K562 (cell line): Measurements from ENCODE around the gene LAMA2. TPM values are rescaled to one million over a fixed set of nuclear protein-coding genes. Genes with fewer than 3 reads are reported as not detected.
A peak's percentile ranks its signal among the peaks of the same experiment; 100 is the strongest.

Experiments used
- ARNT ChIP-seq, 2 experiments: fragments of 450-650 bp; IDR thresholded peaks; 2 replicates each; pipeline ENCODE4 v1.6.1; 2016; ENCODE audit warnings: mild to moderate bottlenecking in 1 of 2
- C11orf30 ChIP-seq: fragments of 450-650 bp; IDR thresholded peaks from 2 replicates; pipeline ENCODE4 v1.6.1; 2016; ENCODE audit warnings: low read depth, mild to moderate bottlenecking
- CBFA2T2 ChIP-seq: fragments of 450-650 bp; conservative IDR thresholded peaks from 2 replicates; pipeline ENCODE4 v1.6.1; 2017; ENCODE audit warnings: mild to moderate bottlenecking
- CBFA2T3 ChIP-seq: fragments of 450-650 bp; IDR thresholded peaks from 2 replicates; pipeline ENCODE4 v1.6.1; 2017
- DPF2 ChIP-seq: fragments of 450-650 bp; IDR thresholded peaks from 2 replicates; pipeline ENCODE4 v1.6.1; 2016
- EP300 ChIP-seq: IDR thresholded peaks from 2 replicates; pipeline ENCODE4 v1.6.1; 2012; ENCODE audit warnings: low read length, improper control_type of control experiment
- EP400 ChIP-seq: fragments of 450-650 bp; IDR thresholded peaks from 2 replicates; pipeline ENCODE4 v1.6.1; 2017; ENCODE audit warnings: antibody characterized with exemption, mild to moderate bottlenecking, moderate library complexity
- KLF1 ChIP-seq: fragments of 450-650 bp; IDR thresholded peaks from 2 replicates; pipeline ENCODE4 v1.6.1; 2016; ENCODE audit warnings: missing genetic modification characterization, missing compliant biosample characterization
- MAFF ChIP-seq: IDR thresholded peaks from 2 replicates; pipeline ENCODE4 v1.6.1; 2012; ENCODE audit warnings: low read length, improper control_type of control experiment
- MAFG ChIP-seq: fragments of 450-650 bp; conservative IDR thresholded peaks from 2 replicates; pipeline ENCODE4 v1.6.1; 2016; ENCODE audit warnings: missing genetic modification characterization, missing compliant biosample characterization
- MYNN ChIP-seq, 2 experiments: sonication (generic); formaldehyde crosslinking in 1 of 2; IDR thresholded peaks; 2 replicates each; pipeline versions ENCODE4 v1.5.0 to v1.6.1; 2016 to 2020; ENCODE audit warnings: antibody characterized with exemption in 1 of 2, missing genetic modification reagents in 1 of 2
- NCOA2 ChIP-seq, 2 experiments: fragments of 450-650 bp; IDR thresholded peaks; 2 replicates each; pipeline ENCODE4 v1.6.1; 2018; ENCODE audit warnings: mild to moderate bottlenecking in 2 of 2, moderate library complexity in 1 of 2; ENCODE audit not compliant: partially characterized antibody in 2 of 2
- NEUROD1 ChIP-seq: fragments of 150-350 bp; IDR thresholded peaks from 2 replicates; pipeline ENCODE4 v1.6.1; 2014; ENCODE audit warnings: borderline replicate concordance, low read length, low read depth; ENCODE audit not compliant: partially characterized antibody
- NFE2L1 ChIP-seq: fragments of 450-650 bp; IDR thresholded peaks from 2 replicates; pipeline ENCODE4 v1.6.1; 2016; ENCODE audit warnings: missing genetic modification characterization, low read depth, mild to moderate bottlenecking, missing compliant biosample characterization, moderate library complexity, borderline replicate concordance
- NR1H2 ChIP-seq: sonication (generic); formaldehyde crosslinking; IDR thresholded peaks from 2 replicates; pipeline ENCODE4 v1.4.0; 2020; ENCODE audit warnings: mild to moderate bottlenecking, missing genetic modification reagents
- PBX2 ChIP-seq, 2 experiments: IDR thresholded peaks in 1 of 2; conservative IDR thresholded peaks in 1 of 2; 2 replicates each; pipeline ENCODE4 v1.6.1; 2016; ENCODE audit warnings: low read depth in 2 of 2, mild to moderate bottlenecking in 1 of 2, missing compliant biosample characterization in 1 of 2, missing genetic modification characterization in 1 of 2, moderate library complexity in 1 of 2
- POLR2AphosphoS5 ChIP-seq: IDR thresholded peaks from 2 replicates; pipeline ENCODE4 v1.6.1; 2011; ENCODE audit warnings: mild to moderate bottlenecking, low read depth, low read length, moderate library complexity; ENCODE audit not compliant: control insufficient read depth, insufficient read depth
- POLR2B ChIP-seq: fragments of 450-650 bp; IDR thresholded peaks from 2 replicates; pipeline ENCODE4 v1.6.1; 2018; ENCODE audit warnings: low read depth; ENCODE audit not compliant: partially characterized antibody
- RFX1 ChIP-seq: fragments of 450-650 bp; IDR thresholded peaks from 2 replicates; pipeline ENCODE4 v1.6.1; 2016; ENCODE audit warnings: mild to moderate bottlenecking, moderate library complexity
- SMARCA4 ChIP-seq: fragments of 450-650 bp; IDR thresholded peaks from 2 replicates; pipeline ENCODE4 v1.6.1; 2016
- SMARCC2 ChIP-seq: fragments of 450-650 bp; IDR thresholded peaks from 2 replicates; pipeline ENCODE4 v1.6.1; 2017; ENCODE audit warnings: antibody characterized with exemption, moderate library complexity, mild to moderate bottlenecking, low read depth
- TEAD4 ChIP-seq, 2 experiments: sonication (generic) in 1 of 2; formaldehyde crosslinking in 1 of 2; IDR thresholded peaks; 2 replicates each; pipeline versions ENCODE4 v1.6.1 to v1.8.0; 2012 to 2022; ENCODE audit warnings: borderline replicate concordance in 1 of 2, inconsistent platforms in 1 of 2, low read length in 1 of 2, mild to moderate bottlenecking in 1 of 2, missing genetic modification reagents in 1 of 2
- polyA plus RNA-seq, 8 experiments: library from polyadenylated mRNA; depleted of rRNA in 4 of 8; stranded (reverse) in 5 of 8; unstranded in 3 of 8; fragments of >200 nt; fragmentation: Nextera tagmentation in 2 of 8; fragmentation: Illumina TruSeq in 1 of 8; extraction: Ambion mirVana in 2 of 8; extraction: Trizol in 1 of 8; gene quantifications; 2 replicates each; pipeline versions ENCODE4 v1.2.1 to v1.2.3, GENCODE V29; 2011 to 2014; ENCODE audit warnings: inconsistent platforms in 1 of 8, missing spikeins in 1 of 8
- total RNA-seq, 7 experiments: library from RNA; depleted of rRNA in 6 of 7; stranded (reverse); fragments of >200 nt in 6 of 7; fragmentation: Illumina TruSeq in 2 of 7; extraction: Trizol in 2 of 7; gene quantifications; 2 replicates each; pipeline versions ENCODE4 v1.2.1 to v1.2.3, GENCODE V29; 2011 to 2021; ENCODE audit warnings: low replicate concordance in 1 of 7
- TF ChIP-seq, protein P1 (sequence below), 2 experiments: fragments of 450-650 bp; conservative IDR thresholded peaks; 2 replicates each; pipeline ENCODE4 v1.6.1; 2017; ENCODE audit warnings: mild to moderate bottlenecking in 2 of 2, moderate library complexity in 2 of 2

LAMA2 gene
- total and polyA plus RNA-seq, 9 of the 15 experiments (the other 6 are each of a cell fraction or from before 2014, with no cell fraction given): 0.04 to 1.5 (median 0.36) TPM

DNA sequence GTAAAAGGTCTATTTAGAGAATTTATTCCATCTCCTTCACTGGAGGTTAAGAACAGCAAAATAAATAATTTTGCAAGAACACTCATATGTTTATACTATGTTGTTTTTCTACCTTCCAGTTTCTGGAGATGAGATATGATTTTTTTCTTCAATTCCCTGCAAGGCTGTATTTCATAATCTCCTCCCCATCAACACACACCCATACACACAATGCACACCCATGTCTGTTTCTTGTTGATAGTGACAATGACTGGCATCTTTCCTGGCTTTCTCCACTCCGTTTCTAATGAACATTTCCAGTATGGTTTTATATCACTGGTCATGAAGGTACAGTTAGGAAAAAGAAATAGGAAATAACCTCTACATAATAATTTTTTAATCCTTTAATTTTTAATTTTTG is 624.9 kb downstream of the LAMA2 start (continued):
- TF ChIP-seq NCOA2 (IDR thresholded peaks at IDR 0.05; ENCODE audit: partially characterized antibody in 2 of 2) (peak in 1 of 2 experiments; percentile 27), C11orf30 (peak; percentile 80), MAFG (peak; percentile 97), EP400 (no peak), KLF1 (tag) (peak; percentile 70; the same call in 1 of the 2 replicates), NFE2L1 (tag) (peak; percentile 74), EP300 (peak; percentile 86), MYNN (IDR thresholded peaks at IDR 0.05) (peak; percentile 50; the same call in 1 of the 2 replicates), MYNN (CRISPR knock-in tag; IDR thresholded peaks at IDR 0.05) (no peak), MAFF (peak; percentile 70), TEAD4 (IDR thresholded peaks at IDR 0.05; ENCODE audit: low read length) (peak; percentile 84), TEAD4 (CRISPR knock-in tag; IDR thresholded peaks at IDR 0.05; ENCODE audit: borderline replicate concordance) (no peak), CBFA2T3 (peak; percentile 87), RFX1 (no peak), SMARCC2 (peak; percentile 83), POLR2AphosphoS5 (peak; percentile 68; the same call in 1 of the 2 replicates), DPF2 (peak; percentile 94), NR1H2 (CRISPR knock-in tag) (no peak), POLR2B (no peak), NEUROD1 (peak; percentile 15), CBFA2T2 (peak; percentile 77), ARNT (IDR thresholded peaks at IDR 0.05) (0 out of 4 replicates have a peak, but pooled peaks of 1 of the 2 experiments have one; percentile 22), PBX2 (CRISPR knock-in tag; IDR thresholded peaks at IDR 0.05; ENCODE audit: low read depth) (no peak), PBX2 (tag; conservative IDR thresholded peaks at IDR 0.05; ENCODE audit: low read depth) (peak; percentile 73), SMARCA4 (peak; percentile 90)
- TF ChIP-seq, protein P1, sequence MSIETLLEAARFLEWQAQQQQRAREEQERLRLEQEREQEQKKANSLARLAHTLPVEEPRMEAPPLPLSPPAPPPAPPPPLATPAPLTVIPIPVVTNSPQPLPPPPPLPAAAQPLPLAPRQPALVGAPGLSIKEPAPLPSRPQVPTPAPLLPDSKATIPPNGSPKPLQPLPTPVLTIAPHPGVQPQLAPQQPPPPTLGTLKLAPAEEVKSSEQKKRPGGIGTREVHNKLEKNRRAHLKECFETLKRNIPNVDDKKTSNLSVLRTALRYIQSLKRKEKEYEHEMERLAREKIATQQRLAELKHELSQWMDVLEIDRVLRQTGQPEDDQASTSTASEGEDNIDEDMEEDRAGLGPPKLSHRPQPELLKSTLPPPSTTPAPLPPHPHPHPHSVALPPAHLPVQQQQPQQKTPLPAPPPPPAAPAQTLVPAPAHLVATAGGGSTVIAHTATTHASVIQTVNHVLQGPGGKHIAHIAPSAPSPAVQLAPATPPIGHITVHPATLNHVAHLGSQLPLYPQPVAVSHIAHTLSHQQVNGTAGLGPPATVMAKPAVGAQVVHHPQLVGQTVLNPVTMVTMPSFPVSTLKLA (conservative IDR thresholded peaks at IDR 0.05): peak in 1 of 2 experiments; percentile 46; a peak in 2 of 4 replicates
